Sigmoid colon (tissue), 7 donors: ENCODE results near the gene SPATS2L. TPM values are rescaled to one million over a fixed set of nuclear protein-coding genes. Genes with fewer than 3 reads are reported as not detected.

Experiments
- DNase-seq: peaks from one replicate; pipeline ENCODE4 v3.0.0-alpha.2; 2019
- H3K27ac ChIP-seq, 4 donors: fragments of 200-600 bp; sonication (generic); one replicate each; pipeline ENCODE4 v1.5.1; 2016 to 2019; ENCODE audit warnings: mild to moderate bottlenecking in 1 of 4
- H3K27me3 ChIP-seq, 3 donors: fragments of 200-600 bp; sonication (generic); one replicate each; pipeline ENCODE4 v1.5.1; 2019; ENCODE audit warnings: mild to moderate bottlenecking in 1 of 3
- H3K36me3 ChIP-seq, 4 donors: fragments of 200-600 bp; sonication (generic); one replicate each; pipeline ENCODE4 v1.5.1; 2016 to 2019
- H3K4me1 ChIP-seq, 4 donors: fragments of 200-600 bp; sonication (generic); one replicate each; pipeline ENCODE4 v1.5.1; 2017 to 2019
- H3K4me3 ChIP-seq, 4 donors: fragments of 200-600 bp; sonication (generic); one replicate each; pipeline ENCODE4 v1.5.1; 2017 to 2019; ENCODE audit warnings: mild to moderate bottlenecking in 2 of 4, moderate library complexity in 1 of 4
- H3K9me3 ChIP-seq, 4 donors: fragments of 200-600 bp in 3 of 4; sonication (generic) in 3 of 4; one replicate each; pipeline versions ENCODE4 v1.5.1 to v1.6.1; 2013 to 2019
- CTCF ChIP-seq, 4 experiments: fragments of 450-650 bp in 3 of 4; fragments of 200-600 bp in 1 of 4; IDR thresholded peaks; one replicate each; pipeline ENCODE4 v1.5.1; 2016 to 2019; ENCODE audit warnings: antibody characterized with exemption in 4 of 4, mild to moderate bottlenecking in 3 of 4, moderate library complexity in 2 of 4
- EP300 ChIP-seq, 4 donors: sonication (generic); formaldehyde crosslinking; IDR thresholded peaks; one replicate each; pipeline ENCODE4 v1.6.1; 2017; ENCODE audit warnings: antibody characterized with exemption in 4 of 4
- POLR2A ChIP-seq, 2 donors: fragments of 450-650 bp; IDR thresholded peaks; one replicate each; pipeline ENCODE4 v1.6.1; 2016; ENCODE audit warnings: antibody characterized with exemption in 2 of 2, mild to moderate bottlenecking in 2 of 2, moderate library complexity in 2 of 2
- POLR2AphosphoS5 ChIP-seq, 4 donors: sonication (generic); formaldehyde crosslinking; IDR thresholded peaks; one replicate each; pipeline ENCODE4 v1.6.1; 2017; ENCODE audit warnings: antibody characterized with exemption in 4 of 4
- WGBS, 2 donors: extraction: QIAGEN DNeasy Blood & Tissue Kit; methylation state at CpG; one replicate each; pipeline ENCODE4 v1.1.7; 2013; 5-methylcytosine and 5-hydroxymethylcytosine counted together
- intact Hi-C: fragments of 100-400 bp; cut with DNase I; formaldehyde crosslinking; loops from one replicate; pipeline ENCODE4 v1.15.1; 2023
- polyA plus RNA-seq, 3 donors: library from polyadenylated mRNA; stranded (reverse); fragments of 200-250 nt; gene quantifications; one replicate each; pipeline ENCODE4 v1.2.3, GENCODE V29; 2013
- total RNA-seq, 4 donors: library from RNA; depleted of rRNA; stranded (reverse); fragments of >200 nt; gene quantifications; one replicate each; pipeline ENCODE4 v1.1.0, GENCODE V29; 2016
- donor health status: healthy with polysubstance abuse.
- donor health status: Bipolar disorder and iron deficiency.
- donor health status: healthy.

The SPATS2L gene
- total and polyA plus RNA-seq, 7 donors, result 63.5 to 305 (median 104) TPM

GRCh38 chr2:200469708-200470211 lies 163.3 kb downstream of the SPATS2L start:
- Histone ChIP-seq H3K27ac (peak overlapping the region; percentile 24 to 79 (median 65)), H3K4me1 (peaks cover 0 to 50% (median 16%) of the 10 kb centered on the region in 4 donors), H3K27me3 (no peaks in the 10 kb centered on the region), H3K9me3 (no peaks in the 10 kb centered on the region), H3K36me3 (peaks cover 3 to 54% (median 19%) of the 10 kb centered on the region in 4 donors), H3K4me3 (no peak overlapping the region)
- TF ChIP-seq CTCF (IDR thresholded peaks at IDR 0.05), result no peak
- no peak for TF ChIP-seq POLR2A (IDR thresholded peaks at IDR 0.05)
- peak in 2 of 4 donors; percentile 69 to 79 for TF ChIP-seq EP300 (IDR thresholded peaks at IDR 0.05)
- TF ChIP-seq POLR2AphosphoS5 (IDR thresholded peaks at IDR 0.05), result peak; percentile 60 to 91 (median 81)
- peak; percentile 92 for DNase-seq
- WGBS, 2 donors, result 84 to 92% methylated on average over 13 of the region's 13 CpGs
- intact Hi-C loops, result loop anchor here (5.0 to 10.0 kb wide), 2 partner anchors 87 to 315 kb away; no protein-coding TSS in a partner anchor

- Histone ChIP-seq H3K27ac (peak overlapping the region; percentile 22 to 79 (median 65)), H3K4me1 (peaks cover 0 to 50% (median 16%) of the 10 kb centered on the region in 4 donors), H3K4me3 (no peak overlapping the region), H3K9me3 (no peaks in the 10 kb centered on the region), H3K27me3 (no peaks in the 10 kb centered on the region), H3K36me3 (peaks cover 3 to 58% (median 22%) of the 10 kb centered on the region in 4 donors)
- intact Hi-C loops, result loop anchor here (10.0 kb wide), 1 partner anchor 315 kb away; no protein-coding TSS in a partner anchor
- TF ChIP-seq EP300 (IDR thresholded peaks at IDR 0.05) (no peak), POLR2A (IDR thresholded peaks at IDR 0.05) (no peak), CTCF (IDR thresholded peaks at IDR 0.05) (no peak), POLR2AphosphoS5 (IDR thresholded peaks at IDR 0.05) (no peak)
- DNase-seq, result no peak
- WGBS, 2 donors, result 72 to 75% methylated on average over 3 of the region's 3 CpGs
Measured at GRCh38 chr2:200470230-200470629, 163.7 kb downstream of the SPATS2L start.

- H3K4me3 ChIP-seq, result no peak overlapping the region
- intact Hi-C loops, result loop anchor here (10.0 kb wide), 1 partner anchor 317 kb away; no protein-coding TSS in a partner anchor
- TF ChIP-seq POLR2A (IDR thresholded peaks at IDR 0.05) (no peak), EP300 (IDR thresholded peaks at IDR 0.05) (no peak), CTCF (IDR thresholded peaks at IDR 0.05) (peak in 3 of 4 experiments; percentile 28 to 53 (median 30)), POLR2AphosphoS5 (IDR thresholded peaks at IDR 0.05) (no peak)
Measured at GRCh38 chr2:200471324-200471848, 164.9 kb downstream of the SPATS2L start.

GRCh38 chr2:200471928-200472645 lies 165.6 kb downstream of the SPATS2L start:
- Histone ChIP-seq H3K27me3 (no peaks in the 10 kb centered on the region), H3K36me3 (peaks cover 3 to 73% (median 27%) of the 10 kb centered on the region in 4 donors), H3K4me1 (peaks cover 0 to 38% (median 16%) of the 10 kb centered on the region in 4 donors), H3K9me3 (no peaks in the 10 kb centered on the region), H3K27ac (no peak overlapping the region), H3K4me3 (no peak overlapping the region)
- intact Hi-C loops, result loop anchor here (10.0 kb wide), 1 partner anchor 317 kb away; no protein-coding TSS in a partner anchor
- TF ChIP-seq CTCF (IDR thresholded peaks at IDR 0.05) (no peak), POLR2AphosphoS5 (IDR thresholded peaks at IDR 0.05) (no peak), EP300 (IDR thresholded peaks at IDR 0.05) (no peak), POLR2A (IDR thresholded peaks at IDR 0.05) (no peak)
- DNase-seq, result no peak
- WGBS, 2 donors, result 89 to 90% methylated on average over 8 of the region's 8 CpGs

More at GRCh38 chr2:200471324-200471848, 164.9 kb downstream of the SPATS2L start:
- WGBS, 2 donors, result 45 to 56% methylated on average over 8 of the region's 8 CpGs
- DNase-seq, result no peak
- H3K27ac ChIP-seq, result no peak overlapping the region
- peaks cover 3 to 68% (median 24%) of the 10 kb centered on the region in 4 donors for H3K36me3 ChIP-seq
- peaks cover 0 to 45% (median 16%) of the 10 kb centered on the region in 4 donors for H3K4me1 ChIP-seq
- H3K27me3 ChIP-seq, result no peaks in the 10 kb centered on the region
- no peaks in the 10 kb centered on the region for H3K9me3 ChIP-seq
